Fibroblast of lung (primary cell): ENCODE data around the gene PCLO. TPM values are rescaled to one million over a fixed set of nuclear protein-coding genes. Genes with fewer than 3 reads are reported as not detected.

ENCODE experiments used
- DNase-seq, 2 donors: peaks; one replicate each; pipeline versions ENCODE4 v3.0.0 to v3.0.0-alpha.2; 2010; ENCODE audit warnings: low read depth in 2 of 2
- H2AFZ ChIP-seq: 2 replicates; pipeline ENCODE4 v1.5.1; 2012; ENCODE audit warnings: low read length, control low read depth, inconsistent platforms
- H3K27ac ChIP-seq: 2 replicates; pipeline ENCODE4 v1.5.1; 2011; ENCODE audit warnings: low read length, control low read depth; ENCODE audit not compliant: insufficient read depth
- H3K27me3 ChIP-seq: 2 replicates; pipeline ENCODE4 v1.5.1; 2011; ENCODE audit warnings: mild to moderate bottlenecking, low read length; ENCODE audit not compliant: control insufficient read depth, insufficient read depth
- H3K36me3 ChIP-seq: 2 replicates; pipeline ENCODE4 v1.5.1; 2011; ENCODE audit warnings: low read length; ENCODE audit not compliant: control insufficient read depth, insufficient read depth
- H3K4me1 ChIP-seq: 2 replicates; pipeline ENCODE4 v1.5.1; 2011; ENCODE audit warnings: low read length; ENCODE audit not compliant: control insufficient read depth, insufficient read depth; ENCODE audit errors: extremely low read depth
- H3K4me2 ChIP-seq: 2 replicates; pipeline ENCODE4 v1.5.1; 2011; ENCODE audit warnings: low read length, control low read depth; ENCODE audit not compliant: insufficient read depth; ENCODE audit errors: extremely low read depth
- H3K4me3 ChIP-seq, 4 experiments: fragments of 200-600 bp in 1 of 4; sonication (generic) in 1 of 4; replicated peaks in 1 of 4; 2 replicates each; pipeline ENCODE4 v1.5.1; 2011 to 2016; ENCODE audit warnings: low read length in 4 of 4, low read depth in 3 of 4, mild to moderate bottlenecking in 3 of 4, control low read depth in 2 of 4, inconsistent platforms in 1 of 4, mixed read lengths in 1 of 4; ENCODE audit not compliant: insufficient read depth in 1 of 4; ENCODE audit errors: control extremely low read depth in 1 of 4
- H3K79me2 ChIP-seq: 2 replicates; pipeline ENCODE4 v1.5.1; 2012; ENCODE audit warnings: mild to moderate bottlenecking, low read length, inconsistent platforms; ENCODE audit not compliant: control insufficient read depth, insufficient read depth
- H3K9ac ChIP-seq: 2 replicates; pipeline ENCODE4 v1.5.1; 2011; ENCODE audit warnings: mild to moderate bottlenecking, low read length, control low read depth; ENCODE audit not compliant: insufficient read depth
- H3K9me3 ChIP-seq: 2 replicates; pipeline ENCODE4 v1.5.1; 2012; ENCODE audit warnings: low read depth, low read length; ENCODE audit not compliant: control insufficient read depth, insufficient read depth
- H4K20me1 ChIP-seq: 2 replicates; pipeline ENCODE4 v1.5.1; 2011; ENCODE audit warnings: low read length; ENCODE audit not compliant: control insufficient read depth, insufficient read depth; ENCODE audit errors: extremely low read depth
- CTCF ChIP-seq, 2 donors: IDR thresholded peaks in 1 of 2; conservative IDR thresholded peaks in 1 of 2; 1 replicate in 1 of 2; 2 replicates in 1 of 2; pipeline ENCODE4 v1.5.1; 2011 to 2012; ENCODE audit warnings: low read length in 2 of 2, control low read depth in 1 of 2, inconsistent platforms in 1 of 2, low read depth in 1 of 2, mild to moderate bottlenecking in 1 of 2
- EZH2 ChIP-seq: IDR thresholded peaks from 2 replicates; pipeline ENCODE4 v1.5.1; 2012; ENCODE audit warnings: low read length, control low read depth, mild to moderate bottlenecking; ENCODE audit errors: missing control alignments
- polyA plus RNA-seq, 2 donors: library from polyadenylated mRNA; depleted of rRNA in 1 of 2; stranded (reverse) in 1 of 2; unstranded in 1 of 2; fragments of >200 nt; gene quantifications; 2 replicates each; pipeline ENCODE4 v1.2.1, GENCODE V29; 2011 to 2012; ENCODE audit warnings: missing spikeins in 1 of 2
- total RNA-seq: library from RNA; depleted of rRNA; stranded (reverse); fragments of >200 nt; gene quantifications from 2 replicates; pipeline ENCODE4 v1.2.1, GENCODE V29; 2014

PCLO gene
- total and polyA plus RNA-seq, 2 donors (not counting 1 experiment from before 2014, with no cell fraction given), result 0.03 to 0.17 TPM

DNA sequence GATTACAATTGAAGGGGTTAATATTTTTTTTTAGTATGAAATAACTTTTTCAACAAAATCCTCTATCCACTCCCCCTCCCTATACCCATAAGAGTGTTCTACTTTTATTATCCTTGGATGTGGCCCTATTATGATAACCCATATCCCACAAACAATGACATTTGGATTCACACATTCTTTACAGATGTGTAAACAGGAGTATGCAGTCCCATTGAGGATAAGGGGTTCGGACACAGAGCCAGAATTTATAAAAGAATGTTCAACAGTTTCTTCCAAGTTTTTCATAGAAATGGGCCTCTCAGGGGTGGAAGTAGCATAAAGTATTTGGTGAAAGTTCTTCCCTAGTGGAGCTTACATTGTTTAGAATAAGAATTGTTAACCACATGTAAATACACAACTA, 16.1 kb upstream of the PCLO start:
- Histone ChIP-seq H3K4me2 (no peak overlapping the region), H3K79me2 (no peaks in the 10 kb centered on the region), H3K27me3 (no peaks in the 10 kb centered on the region), H4K20me1 (no peaks in the 10 kb centered on the region), H3K4me1 (no peaks in the 10 kb centered on the region), H2AFZ (no peak overlapping the region), H3K9ac (no peak overlapping the region), H3K9me3 (no peaks in the 10 kb centered on the region), H3K4me3 (no peak overlapping the region), H3K27ac (no peak overlapping the region), H3K36me3 (no peaks in the 10 kb centered on the region)
- TF ChIP-seq EZH2, result no peak
- TF ChIP-seq CTCF (conservative IDR thresholded peaks at IDR 0.05 in 1 of 2, IDR thresholded peaks at IDR 0.05 in 1 of 2; ENCODE audit: low read depth in 1 of 2, low read length in 2 of 2), result no peak
- peak in 1 of 2 donors; percentile 69 for DNase-seq

DNA sequence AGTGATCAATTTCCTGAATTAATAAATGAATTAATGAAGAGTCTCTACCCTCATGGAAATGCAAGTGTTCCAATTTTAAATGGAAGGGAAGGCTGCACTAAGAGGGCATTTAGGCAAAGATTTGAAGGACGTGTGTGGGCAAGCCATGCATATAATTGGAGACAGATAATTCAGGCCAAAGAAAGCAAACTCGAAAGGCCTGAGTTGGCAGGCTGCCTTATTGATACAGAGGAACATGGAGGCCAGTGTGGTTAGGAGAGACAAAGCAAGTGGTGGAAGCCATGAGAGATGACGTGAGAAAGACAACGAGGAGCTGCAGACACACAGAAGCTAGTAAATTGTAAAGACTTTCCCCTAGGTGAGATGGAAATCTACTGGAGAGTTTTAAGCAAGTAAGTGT, 15.4 kb upstream of the PCLO start:
- no peak overlapping the region for H3K27ac ChIP-seq
- no peaks in the 10 kb centered on the region for H3K27me3 ChIP-seq
- no peak overlapping the region for H3K4me2 ChIP-seq
- no peak overlapping the region for H3K4me3 ChIP-seq
- H3K9ac ChIP-seq, result no peak overlapping the region
- H3K9me3 ChIP-seq, result no peaks in the 10 kb centered on the region
- H3K4me1 ChIP-seq, result no peaks in the 10 kb centered on the region
- DNase-seq, result peak in 1 of 2 donors; percentile 68
- H4K20me1 ChIP-seq, result no peaks in the 10 kb centered on the region
- TF ChIP-seq CTCF (conservative IDR thresholded peaks at IDR 0.05 in 1 of 2, IDR thresholded peaks at IDR 0.05 in 1 of 2; ENCODE audit: low read depth in 1 of 2, low read length in 2 of 2), result no peak
- TF ChIP-seq EZH2, result no peak
- H3K79me2 ChIP-seq, result no peaks in the 10 kb centered on the region
- no peaks in the 10 kb centered on the region for H3K36me3 ChIP-seq
- H2AFZ ChIP-seq, result no peak overlapping the region

DNA sequence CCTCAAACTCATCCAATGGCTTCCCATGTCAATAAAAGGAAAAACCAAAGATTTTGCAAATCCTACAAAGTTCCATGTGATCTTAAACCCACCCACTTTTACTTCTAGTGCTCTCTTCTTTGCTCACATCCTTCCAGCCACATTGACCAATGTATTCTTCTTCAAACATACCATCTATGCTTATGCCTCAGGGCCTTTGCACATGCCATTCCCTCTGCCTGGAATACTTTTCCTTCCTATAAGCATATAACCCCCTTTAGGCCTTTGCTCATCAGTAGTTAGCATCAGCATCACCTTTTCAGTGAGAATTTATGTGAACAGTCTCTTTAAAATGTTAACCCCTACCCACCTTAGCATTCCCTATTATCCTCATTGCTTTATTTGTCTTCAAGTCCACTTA, 11.0 kb upstream of the PCLO start:
- no peaks in the 10 kb centered on the region for H4K20me1 ChIP-seq
- DNase-seq, result no peak
- no peak overlapping the region for H3K9ac ChIP-seq
- H3K4me3 ChIP-seq, result no peak overlapping the region
- H3K4me2 ChIP-seq, result no peak overlapping the region
- no peak for TF ChIP-seq CTCF (conservative IDR thresholded peaks at IDR 0.05 in 1 of 2, IDR thresholded peaks at IDR 0.05 in 1 of 2; ENCODE audit: low read depth in 1 of 2, low read length in 2 of 2)
- no peak for TF ChIP-seq EZH2
- no peak overlapping the region for H3K27ac ChIP-seq
- H3K9me3 ChIP-seq, result no peaks in the 10 kb centered on the region
- no peaks in the 10 kb centered on the region for H3K27me3 ChIP-seq
- no peaks in the 10 kb centered on the region for H3K79me2 ChIP-seq
- no peaks in the 10 kb centered on the region for H3K36me3 ChIP-seq
- H2AFZ ChIP-seq, result no peak overlapping the region
- no peaks in the 10 kb centered on the region for H3K4me1 ChIP-seq
